Astrocyte (in vitro differentiated cells and primary cell): ENCODE measurements around the gene LRRC8A.

Experiments
- CTCF ChIP-seq: IDR thresholded peaks from 2 replicates; pipeline ENCODE4 v1.5.1; 2011; ENCODE audit warnings: low read depth, mild to moderate bottlenecking, inconsistent platforms, low read length, moderate library complexity; ENCODE audit not compliant: insufficient read depth
- EZH2 ChIP-seq: IDR thresholded peaks from 2 replicates; pipeline ENCODE4 v1.6.1; 2012; ENCODE audit warnings: mild to moderate bottlenecking, low read length, inconsistent platforms; ENCODE audit not compliant: insufficient read depth

GRCh38 chr9:128901822-128902221 is 19.9 kb downstream of the LRRC8A start:
- TF ChIP-seq CTCF (no peak), EZH2 (no peak)
